ENCODE results near the gene BBS12.
"Not testable (repeated sequence)": the region's sequence is repeated elsewhere in the genome, so short reads cannot be mapped to it uniquely, and the experiment has no call there.

The BBS12 gene

GRCh38 chr4:122764071-122764820, 31.7 kb downstream of the BBS12 start:
- no peak for DNase-seq (ENCODE audit: low read depth in 2 of 2, low spot score in 1 of 2)

GRCh38 chr4:122764821-122765215, 32.3 kb downstream of the BBS12 start:
- DNase-seq (ENCODE audit: low read depth in 2 of 2, low spot score in 1 of 2) = no peak

GRCh38 chr4:122765692-122766352, 33.3 kb downstream of the BBS12 start:
- DNase-seq (ENCODE audit: low read depth in 2 of 2, low spot score in 1 of 2) = no peak

DNA sequence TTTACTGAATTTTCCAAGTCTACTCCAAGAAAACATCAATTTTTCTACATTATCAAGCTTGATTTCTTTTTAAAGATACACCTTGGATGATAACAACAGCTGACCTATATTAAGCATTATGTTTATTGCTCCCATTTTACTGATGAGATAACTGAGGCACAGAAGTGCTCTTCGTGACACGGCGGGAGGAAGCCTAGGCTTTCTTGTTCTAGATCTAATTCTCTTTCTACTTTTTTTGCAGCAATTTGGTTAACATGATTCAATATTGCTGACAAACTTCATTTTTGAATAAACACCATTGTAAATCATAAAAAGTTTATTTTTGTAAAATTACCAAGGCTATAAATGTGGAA, 33.8 kb downstream of the BBS12 start:
- DNase-seq (ENCODE audit: low read depth in 2 of 2, low spot score in 1 of 2) = no peak

DNA sequence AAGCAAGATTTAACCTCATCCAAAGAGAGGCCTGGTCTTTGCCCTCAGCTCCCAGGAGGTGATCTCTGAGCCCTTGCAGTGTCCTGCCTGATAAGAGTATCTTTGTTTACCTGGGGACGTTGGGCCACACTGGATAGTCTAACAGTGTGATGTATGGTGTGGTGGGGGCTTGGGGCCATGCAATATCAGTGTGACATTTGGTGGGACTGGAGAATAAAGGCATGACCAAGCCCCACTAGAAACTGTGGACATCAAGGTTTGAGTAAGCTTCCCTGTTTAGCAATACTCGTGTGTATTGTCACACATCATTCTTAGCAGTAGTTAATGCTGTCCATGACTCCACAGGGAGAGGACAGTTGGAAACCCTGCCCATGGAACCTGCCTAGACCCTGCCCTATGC, 34.4 kb downstream of the BBS12 start:
- no peak for DNase-seq (ENCODE audit: low read depth in 2 of 2, low spot score in 1 of 2)

GRCh38 chr4:122771724-122772123, 39.2 kb downstream of the BBS12 start:
- no peak for DNase-seq (ENCODE audit: low read depth in 2 of 2, low spot score in 1 of 2)

GRCh38 chr4:122772311-122772710, 39.8 kb downstream of the BBS12 start:
- DNase-seq (ENCODE audit: low read depth in 2 of 2, low spot score in 1 of 2) = no peak

GRCh38 chr4:122772986-122773385, 40.5 kb downstream of the BBS12 start:
- DNase-seq (ENCODE audit: low read depth in 2 of 2, low spot score in 1 of 2) = no peak

GRCh38 chr4:122775039-122775438, 42.5 kb downstream of the BBS12 start:
- DNase-seq (ENCODE audit: low read depth in 2 of 2, low spot score in 1 of 2) = no peak

DNA sequence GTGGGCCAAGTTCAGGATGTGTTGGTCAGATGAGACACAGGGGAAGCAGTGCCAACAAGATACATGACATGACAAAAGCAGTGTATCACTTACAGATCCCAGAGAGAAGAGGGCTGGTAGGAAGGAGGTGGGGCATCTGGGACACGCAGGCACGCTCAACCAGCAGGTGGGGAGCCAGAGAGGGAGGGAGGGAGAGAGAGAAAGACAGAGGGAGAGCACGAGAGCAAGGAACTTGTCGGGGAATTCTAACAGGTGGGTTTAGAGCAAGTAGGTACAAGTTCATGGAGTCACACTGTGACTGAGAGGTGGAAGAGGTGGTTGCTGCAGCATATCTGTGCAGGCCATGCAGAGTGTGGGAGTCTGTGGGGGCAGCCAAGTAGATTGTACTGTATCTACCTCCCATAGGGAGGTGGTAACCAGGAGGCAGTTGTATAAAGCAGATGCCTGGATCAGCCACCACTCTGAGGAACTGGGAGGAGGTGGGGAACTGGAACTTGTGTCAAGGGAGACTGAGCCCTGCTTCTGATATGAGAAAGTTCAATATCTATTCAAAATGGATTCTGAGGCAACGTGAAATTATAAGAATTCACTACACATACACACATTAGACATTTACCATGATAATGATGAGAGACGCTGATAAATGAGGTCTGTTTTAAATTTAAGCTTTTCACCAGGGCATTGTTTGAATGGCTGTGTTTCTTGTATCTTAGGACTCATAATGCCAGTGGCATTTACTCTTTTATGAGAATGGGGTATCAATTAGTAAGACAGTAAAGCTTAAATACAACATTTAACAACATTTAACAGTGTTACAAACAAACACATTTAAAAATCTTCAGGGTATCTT, 43.7 kb downstream of the BBS12 start:
- DNase-seq (ENCODE audit: low read depth in 2 of 2, low spot score in 1 of 2) = no peak

DNA sequence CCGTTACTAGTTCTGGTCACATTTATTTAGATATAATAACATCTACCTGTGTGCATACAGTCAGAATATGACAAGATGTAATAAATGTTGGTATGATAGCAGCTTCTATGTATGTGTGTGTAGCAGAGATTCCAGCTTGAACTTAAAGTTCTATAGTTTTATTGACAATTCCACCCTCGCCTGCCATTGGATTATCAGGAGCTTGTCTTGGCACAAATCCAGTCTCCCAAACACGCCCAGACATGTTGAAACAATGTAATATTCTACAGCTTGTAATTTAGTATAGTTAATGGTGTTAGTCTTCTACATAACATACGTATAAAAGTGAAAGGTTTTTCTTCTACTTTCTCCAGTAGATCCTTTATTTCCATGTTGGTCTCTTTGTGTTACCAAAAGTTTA, 44.4 kb downstream of the BBS12 start:
- DNase-seq (ENCODE audit: low read depth in 2 of 2, low spot score in 1 of 2) = no peak

GRCh38 chr4:122777846-122778673, 45.6 kb downstream of the BBS12 start:
- no peak for DNase-seq (ENCODE audit: low read depth in 2 of 2, low spot score in 1 of 2)

GRCh38 chr4:122781486-122781885, 49.0 kb downstream of the BBS12 start:
- no peak for DNase-seq (ENCODE audit: low read depth in 2 of 2, low spot score in 1 of 2)

DNA sequence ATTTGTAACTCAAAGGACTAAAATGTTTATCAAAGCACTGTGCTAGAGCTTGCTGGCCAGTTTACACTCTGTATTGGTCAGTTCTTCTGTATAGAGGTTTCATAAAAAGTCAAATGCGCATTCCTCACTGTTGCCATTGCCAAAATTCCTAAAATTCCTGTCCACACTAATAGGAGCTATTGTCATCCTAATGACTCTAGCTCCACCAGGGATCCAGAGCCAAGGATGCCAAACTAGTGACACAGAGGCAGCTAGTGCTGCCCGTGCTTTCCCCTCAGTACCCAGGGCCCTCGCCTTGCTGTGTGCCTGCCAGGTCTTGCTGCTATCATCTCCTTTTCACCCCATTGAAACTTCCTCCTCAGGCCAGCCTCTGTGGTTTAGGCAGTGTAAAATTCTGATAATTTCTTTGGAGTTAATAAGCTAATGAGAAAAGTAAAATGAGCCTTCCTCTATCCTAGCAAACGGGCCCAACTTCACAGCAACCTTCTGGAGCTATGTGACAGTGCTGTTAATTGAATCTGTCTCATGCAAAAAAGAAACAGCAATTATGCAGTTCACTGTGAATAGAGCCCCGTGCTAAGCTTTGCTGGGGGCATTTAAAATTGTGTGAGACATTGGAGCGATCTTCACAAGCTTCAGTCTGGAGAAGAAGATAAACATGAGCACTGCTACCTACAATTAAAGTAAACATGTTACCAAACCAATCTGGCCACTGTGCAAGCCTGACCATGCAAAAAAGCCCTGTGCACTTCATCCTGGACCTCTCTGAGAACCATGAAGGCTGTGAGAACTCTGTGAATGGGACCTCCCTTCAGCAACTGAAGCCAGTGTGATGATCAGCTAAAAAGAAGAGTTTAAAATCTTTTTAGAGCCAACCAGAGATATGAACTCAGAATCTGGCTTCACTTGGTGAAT, 51.1 kb downstream of the BBS12 start:
- DNase-seq (ENCODE audit: low read depth in 2 of 2, low spot score in 1 of 2) = no peak

DNA sequence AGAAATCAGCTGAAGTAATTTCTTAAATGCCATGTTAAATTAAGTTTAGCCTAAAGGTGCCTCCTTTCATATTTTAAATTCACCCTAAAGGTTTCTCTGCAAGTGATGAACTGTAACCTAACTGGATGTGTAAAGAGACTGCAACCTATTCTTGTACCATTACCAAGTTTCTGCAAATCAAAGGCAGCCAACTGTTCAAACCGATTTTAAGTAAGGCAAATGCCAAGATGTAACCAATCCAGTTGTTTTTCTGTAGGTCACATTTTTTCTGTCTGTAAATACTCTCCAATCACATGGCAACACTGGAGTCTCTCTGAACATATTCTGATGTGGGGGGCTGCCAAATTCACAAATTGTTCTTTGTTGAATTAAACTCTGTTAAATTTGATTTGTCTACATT, 51.8 kb downstream of the BBS12 start:
- no peak for DNase-seq (ENCODE audit: low read depth in 2 of 2, low spot score in 1 of 2)

GRCh38 chr4:122785099-122785498, 52.6 kb downstream of the BBS12 start:
- no peak for DNase-seq (ENCODE audit: low read depth in 2 of 2, low spot score in 1 of 2)

DNA sequence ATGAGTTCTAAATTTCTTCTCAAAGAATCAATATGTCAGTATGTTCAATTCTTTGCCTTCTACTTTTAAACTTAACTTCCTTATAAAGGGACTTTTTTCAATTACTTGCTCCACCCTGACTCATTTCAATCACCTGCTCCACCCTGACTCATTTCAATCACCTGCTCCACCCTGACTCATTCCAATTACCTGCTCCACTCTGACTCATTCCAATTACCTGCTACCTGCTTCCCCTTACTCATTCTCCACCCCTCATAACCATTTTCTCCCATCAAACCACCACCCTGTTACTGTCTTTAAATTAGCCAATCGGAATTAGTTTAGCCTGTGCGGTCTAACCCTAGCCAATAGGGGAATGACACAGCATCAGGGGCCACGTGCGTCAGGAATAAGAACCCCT, 53.8 kb downstream of the BBS12 start:
- DNase-seq (ENCODE audit: low read depth in 2 of 2, low spot score in 1 of 2) = not testable (repeated sequence)

GRCh38 chr4:122786920-122787319, 54.4 kb downstream of the BBS12 start:
- not testable (repeated sequence) for DNase-seq (ENCODE audit: low read depth in 2 of 2, low spot score in 1 of 2)

DNA sequence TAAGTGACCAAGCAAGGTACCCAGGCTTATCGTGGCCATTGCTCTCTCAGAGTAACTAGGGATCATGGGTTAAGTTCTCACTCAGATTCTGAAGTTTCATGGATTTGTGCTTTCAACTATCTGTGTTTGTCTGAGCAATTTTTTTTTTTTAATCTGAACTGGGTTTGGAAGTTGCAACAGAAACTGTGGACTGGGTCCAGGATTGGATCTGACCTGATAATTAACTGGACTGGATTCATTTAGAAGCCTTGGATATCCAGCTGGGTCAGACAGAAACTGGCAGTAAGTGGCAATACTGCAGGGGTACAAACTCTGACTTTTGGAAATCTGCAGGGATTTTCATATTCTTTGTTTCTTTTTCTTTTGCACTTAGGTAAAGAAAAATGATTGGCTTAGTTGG, 55.4 kb downstream of the BBS12 start:
- DNase-seq (ENCODE audit: low read depth in 2 of 2, low spot score in 1 of 2) = no peak

GRCh38 chr4:122788935-122789334, 56.4 kb downstream of the BBS12 start:
- DNase-seq (ENCODE audit: low read depth in 2 of 2, low spot score in 1 of 2) = no peak

Measured in stimulated activated CD8-positive, alpha-beta memory T cell treated with anti-CD3 and anti-CD28 coated beads, Interleukin-4, amount 100 ng/mL, for 1 hour (primary cell).